SK-N-SH treated with all-trans-retinoic acid at 6 μM for 48 hours (cell line): ENCODE measurements around the gene RFNG.

ENCODE experiments used
- ATAC-seq: fragments of 200-7000 bp; cut with Tn5 transposase; 3 replicates; pipeline ENCODE4 v1.9.1; 2020; ENCODE audit warnings: mild to moderate bottlenecking, moderate library complexity
- ARNTL ChIP-seq: fragments of 450-650 bp; formaldehyde crosslinking; IDR thresholded peaks from 2 replicates; pipeline ENCODE4 v1.5.0; 2020; ENCODE audit warnings: low read depth, mild to moderate bottlenecking, moderate library complexity, borderline replicate concordance
- BACH2 ChIP-seq: fragments of 250-450 bp; sonication (Bioruptor Pico); IDR thresholded peaks from 2 replicates; pipeline ENCODE4 v1.9.0; 2021; ENCODE audit warnings: mild to moderate bottlenecking, borderline replicate concordance
- CSDC2 ChIP-seq: fragments of 250-450 bp; sonication (Bioruptor Pico); IDR thresholded peaks from 2 replicates; pipeline ENCODE4 v1.5.0; 2020; ENCODE audit warnings: mild to moderate bottlenecking, moderate library complexity
- CSRNP3 ChIP-seq: fragments of 250-450 bp; sonication (Bioruptor Pico); IDR thresholded peaks from 2 replicates; pipeline ENCODE4 v1.5.1; 2021; ENCODE audit warnings: mild to moderate bottlenecking, moderate library complexity
- ESRRG ChIP-seq: fragments of 250-450 bp; sonication (Bioruptor Pico); IDR thresholded peaks from 2 replicates; pipeline ENCODE4 v1.6.1; 2021; ENCODE audit warnings: mild to moderate bottlenecking
- ISL1 ChIP-seq: fragments of 250-450 bp; sonication (Bioruptor Pico); IDR thresholded peaks from 2 replicates; pipeline ENCODE4 v2.1.2; 2022; ENCODE audit warnings: mild to moderate bottlenecking, moderate library complexity
- OSR1 ChIP-seq: fragments of 250-450 bp; sonication (Bioruptor Pico); IDR thresholded peaks from 2 replicates; pipeline ENCODE4 v1.8.0; 2022; ENCODE audit warnings: moderate library complexity, mild to moderate bottlenecking, inconsistent platforms
- PATZ1 ChIP-seq: fragments of 250-450 bp; sonication (Bioruptor Pico); IDR thresholded peaks from 2 replicates; pipeline ENCODE4 v1.8.0; 2020; ENCODE audit warnings: mild to moderate bottlenecking, moderate library complexity, borderline replicate concordance
- PPARA ChIP-seq: fragments of 250-450 bp; sonication (Bioruptor Pico); IDR thresholded peaks from 2 replicates; pipeline ENCODE4 v1.5.0; 2020; ENCODE audit warnings: mild to moderate bottlenecking, borderline replicate concordance
- RARB ChIP-seq: fragments of 250-450 bp; sonication (Bioruptor Pico); IDR thresholded peaks from 2 replicates; pipeline ENCODE4 v1.8.0; 2021; ENCODE audit warnings: mild to moderate bottlenecking, moderate library complexity
- SNAI2 ChIP-seq: fragments of 250-450 bp; sonication (Bioruptor Pico); IDR thresholded peaks from 2 replicates; pipeline ENCODE4 v1.5.0; 2020; ENCODE audit warnings: mild to moderate bottlenecking, moderate library complexity
- TOX ChIP-seq: fragments of 250-450 bp; sonication (Bioruptor Pico); IDR thresholded peaks from 2 replicates; pipeline ENCODE4 v1.8.0; 2021; ENCODE audit warnings: mild to moderate bottlenecking, moderate library complexity, borderline replicate concordance
- ZC3H10 ChIP-seq: fragments of 250-450 bp; sonication (Bioruptor Pico); IDR thresholded peaks from 2 replicates; pipeline ENCODE4 v1.5.1; 2021; ENCODE audit warnings: mild to moderate bottlenecking, moderate library complexity
- ZFP3 ChIP-seq: fragments of 250-450 bp; sonication (Bioruptor Pico); IDR thresholded peaks from 2 replicates; pipeline ENCODE4 v1.5.0; 2020; ENCODE audit warnings: mild to moderate bottlenecking, moderate library complexity
- ZFP30 ChIP-seq: fragments of 450-650 bp; formaldehyde crosslinking; IDR thresholded peaks from 2 replicates; pipeline ENCODE4 v1.5.0; 2022; ENCODE audit warnings: mild to moderate bottlenecking, moderate library complexity
- ZNF565 ChIP-seq: fragments of 450-650 bp; formaldehyde crosslinking; conservative IDR thresholded peaks from 2 replicates; pipeline ENCODE4 v1.5.0; 2020; ENCODE audit warnings: low read depth, mild to moderate bottlenecking, moderate library complexity
- ZNF70 ChIP-seq: fragments of 450-650 bp; formaldehyde crosslinking; IDR thresholded peaks from 2 replicates; pipeline ENCODE4 v1.5.0; 2020; ENCODE audit warnings: mild to moderate bottlenecking, moderate library complexity
- ZNF8 ChIP-seq: fragments of 450-650 bp; formaldehyde crosslinking; IDR thresholded peaks from 2 replicates; pipeline ENCODE4 v1.5.0; 2020; ENCODE audit warnings: mild to moderate bottlenecking, moderate library complexity
- TF ChIP-seq, protein P1 (sequence below): fragments of 250-450 bp; sonication (Bioruptor Pico); IDR thresholded peaks from 2 replicates; pipeline ENCODE4 v1.5.0; 2020; ENCODE audit warnings: mild to moderate bottlenecking, moderate library complexity
- TF ChIP-seq, protein P2 (sequence below): fragments of 250-450 bp; sonication (Bioruptor Pico); IDR thresholded peaks from 2 replicates; pipeline ENCODE4 v1.5.1; 2020; ENCODE audit warnings: low read depth, mild to moderate bottlenecking, moderate library complexity
- TF ChIP-seq, protein P3 (sequence below): fragments of 250-450 bp; sonication (Bioruptor Pico); IDR thresholded peaks from 2 replicates; pipeline ENCODE4 v1.8.0; 2021; ENCODE audit warnings: low read depth, mild to moderate bottlenecking, moderate library complexity, borderline replicate concordance

RFNG gene

GRCh38 chr17:82085031-82085861 is 33.6 kb upstream of the RFNG start:
- no peak for ATAC-seq
- TF ChIP-seq ISL1 (CRISPR knock-in tag) (no peak), ZFP3 (CRISPR knock-in tag) (no peak), PPARA (CRISPR knock-in tag) (no peak), ZNF70 (CRISPR knock-in tag) (no peak), ARNTL (CRISPR knock-in tag) (no peak), ZNF8 (no peak), CSDC2 (no peak), ESRRG (CRISPR knock-in tag) (no peak), TOX (CRISPR knock-in tag) (no peak), PATZ1 (CRISPR knock-in tag) (no peak), RARB (CRISPR knock-in tag) (no peak)
- TF ChIP-seq, protein P1, sequence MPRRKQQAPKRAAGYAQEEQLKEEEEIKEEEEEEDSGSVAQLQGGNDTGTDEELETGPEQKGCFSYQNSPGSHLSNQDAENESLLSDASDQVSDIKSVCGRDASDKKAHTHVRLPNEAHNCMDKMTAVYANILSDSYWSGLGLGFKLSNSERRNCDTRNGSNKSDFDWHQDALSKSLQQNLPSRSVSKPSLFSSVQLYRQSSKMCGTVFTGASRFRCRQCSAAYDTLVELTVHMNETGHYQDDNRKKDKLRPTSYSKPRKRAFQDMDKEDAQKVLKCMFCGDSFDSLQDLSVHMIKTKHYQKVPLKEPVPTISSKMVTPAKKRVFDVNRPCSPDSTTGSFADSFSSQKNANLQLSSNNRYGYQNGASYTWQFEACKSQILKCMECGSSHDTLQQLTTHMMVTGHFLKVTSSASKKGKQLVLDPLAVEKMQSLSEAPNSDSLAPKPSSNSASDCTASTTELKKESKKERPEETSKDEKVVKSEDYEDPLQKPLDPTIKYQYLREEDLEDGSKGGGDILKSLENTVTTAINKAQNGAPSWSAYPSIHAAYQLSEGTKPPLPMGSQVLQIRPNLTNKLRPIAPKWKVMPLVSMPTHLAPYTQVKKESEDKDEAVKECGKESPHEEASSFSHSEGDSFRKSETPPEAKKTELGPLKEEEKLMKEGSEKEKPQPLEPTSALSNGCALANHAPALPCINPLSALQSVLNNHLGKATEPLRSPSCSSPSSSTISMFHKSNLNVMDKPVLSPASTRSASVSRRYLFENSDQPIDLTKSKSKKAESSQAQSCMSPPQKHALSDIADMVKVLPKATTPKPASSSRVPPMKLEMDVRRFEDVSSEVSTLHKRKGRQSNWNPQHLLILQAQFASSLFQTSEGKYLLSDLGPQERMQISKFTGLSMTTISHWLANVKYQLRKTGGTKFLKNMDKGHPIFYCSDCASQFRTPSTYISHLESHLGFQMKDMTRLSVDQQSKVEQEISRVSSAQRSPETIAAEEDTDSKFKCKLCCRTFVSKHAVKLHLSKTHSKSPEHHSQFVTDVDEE (CRISPR knock-in tag): no peak
- TF ChIP-seq, protein P2, sequence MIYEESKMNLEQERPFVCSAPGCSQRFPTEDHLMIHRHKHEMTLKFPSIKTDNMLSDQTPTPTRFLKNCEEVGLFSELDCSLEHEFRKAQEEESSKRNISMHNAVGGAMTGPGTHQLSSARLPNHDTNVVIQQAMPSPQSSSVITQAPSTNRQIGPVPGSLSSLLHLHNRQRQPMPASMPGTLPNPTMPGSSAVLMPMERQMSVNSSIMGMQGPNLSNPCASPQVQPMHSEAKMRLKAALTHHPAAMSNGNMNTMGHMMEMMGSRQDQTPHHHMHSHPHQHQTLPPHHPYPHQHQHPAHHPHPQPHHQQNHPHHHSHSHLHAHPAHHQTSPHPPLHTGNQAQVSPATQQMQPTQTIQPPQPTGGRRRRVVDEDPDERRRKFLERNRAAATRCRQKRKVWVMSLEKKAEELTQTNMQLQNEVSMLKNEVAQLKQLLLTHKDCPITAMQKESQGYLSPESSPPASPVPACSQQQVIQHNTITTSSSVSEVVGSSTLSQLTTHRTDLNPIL (CRISPR knock-in tag): no peak

DNA sequence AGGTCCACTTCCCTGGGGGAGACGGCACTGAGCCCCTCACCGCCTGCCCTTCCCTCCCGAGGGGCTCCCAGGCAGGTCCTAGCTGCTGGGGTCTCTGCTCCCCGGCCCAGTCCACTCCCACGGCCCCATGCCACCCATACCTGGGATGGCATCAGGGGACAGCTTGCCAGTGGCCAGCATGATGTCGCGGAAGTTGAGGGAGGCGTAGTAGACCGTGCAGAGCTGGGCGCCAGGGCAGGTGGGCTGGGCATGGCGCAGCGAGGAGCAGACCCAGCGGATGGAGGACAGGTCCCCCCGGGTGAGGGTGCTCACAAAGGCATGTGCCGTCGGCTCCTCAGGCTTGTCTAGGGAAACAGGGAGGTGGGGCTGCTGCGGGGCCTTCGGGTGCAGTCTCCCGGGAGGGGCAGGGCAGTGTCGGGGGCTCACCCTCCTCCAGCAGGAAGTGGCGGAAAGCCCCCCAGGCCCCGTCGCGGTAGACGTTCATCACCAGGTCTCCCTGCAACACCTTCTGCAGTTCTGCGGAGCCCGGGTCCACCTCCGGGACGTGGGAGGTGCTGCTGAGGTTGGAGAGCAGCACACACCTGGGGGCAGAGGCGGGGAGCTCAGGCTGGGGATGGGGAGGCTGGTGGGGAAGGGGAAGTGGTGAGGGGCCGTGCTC is 32.9 kb upstream of the RFNG start:
- TF ChIP-seq ZFP30 (CRISPR knock-in tag) (no peak), PPARA (CRISPR knock-in tag) (no peak), ZFP3 (CRISPR knock-in tag) (no peak), ISL1 (CRISPR knock-in tag) (no peak), PATZ1 (CRISPR knock-in tag) (no peak), CSDC2 (no peak), ESRRG (CRISPR knock-in tag) (no peak), TOX (CRISPR knock-in tag) (no peak), ZNF70 (CRISPR knock-in tag) (no peak), OSR1 (CRISPR knock-in tag) (no peak), BACH2 (no peak), ZC3H10 (CRISPR knock-in tag) (no peak), ZNF565 (CRISPR knock-in tag) (no peak), RARB (CRISPR knock-in tag) (no peak), SNAI2 (CRISPR knock-in tag) (no peak), ZNF8 (no peak), CSRNP3 (CRISPR knock-in tag) (no peak)
- TF ChIP-seq, protein P3, sequence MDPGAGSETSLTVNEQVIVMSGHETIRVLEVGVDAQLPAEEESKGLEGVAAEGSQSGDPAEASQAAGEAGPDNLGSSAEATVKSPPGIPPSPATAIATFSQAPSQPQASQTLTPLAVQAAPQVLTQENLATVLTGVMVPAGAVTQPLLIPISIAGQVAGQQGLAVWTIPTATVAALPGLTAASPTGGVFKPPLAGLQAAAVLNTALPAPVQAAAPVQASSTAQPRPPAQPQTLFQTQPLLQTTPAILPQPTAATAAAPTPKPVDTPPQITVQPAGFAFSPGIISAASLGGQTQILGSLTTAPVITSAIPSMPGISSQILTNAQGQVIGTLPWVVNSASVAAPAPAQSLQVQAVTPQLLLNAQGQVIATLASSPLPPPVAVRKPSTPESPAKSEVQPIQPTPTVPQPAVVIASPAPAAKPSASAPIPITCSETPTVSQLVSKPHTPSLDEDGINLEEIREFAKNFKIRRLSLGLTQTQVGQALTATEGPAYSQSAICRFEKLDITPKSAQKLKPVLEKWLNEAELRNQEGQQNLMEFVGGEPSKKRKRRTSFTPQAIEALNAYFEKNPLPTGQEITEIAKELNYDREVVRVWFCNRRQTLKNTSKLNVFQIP (CRISPR knock-in tag): no peak
- TF ChIP-seq, protein P2 (CRISPR knock-in tag): no peak
- ATAC-seq: no peak
